ENCODE measurements around the gene ZFYVE28. TPM values are rescaled to one million over a fixed set of nuclear protein-coding genes. Genes with fewer than 3 reads are reported as not detected.

The ZFYVE28 gene
- total RNA-seq, 1 donor from 2014 or later = 3.3 TPM

DNA sequence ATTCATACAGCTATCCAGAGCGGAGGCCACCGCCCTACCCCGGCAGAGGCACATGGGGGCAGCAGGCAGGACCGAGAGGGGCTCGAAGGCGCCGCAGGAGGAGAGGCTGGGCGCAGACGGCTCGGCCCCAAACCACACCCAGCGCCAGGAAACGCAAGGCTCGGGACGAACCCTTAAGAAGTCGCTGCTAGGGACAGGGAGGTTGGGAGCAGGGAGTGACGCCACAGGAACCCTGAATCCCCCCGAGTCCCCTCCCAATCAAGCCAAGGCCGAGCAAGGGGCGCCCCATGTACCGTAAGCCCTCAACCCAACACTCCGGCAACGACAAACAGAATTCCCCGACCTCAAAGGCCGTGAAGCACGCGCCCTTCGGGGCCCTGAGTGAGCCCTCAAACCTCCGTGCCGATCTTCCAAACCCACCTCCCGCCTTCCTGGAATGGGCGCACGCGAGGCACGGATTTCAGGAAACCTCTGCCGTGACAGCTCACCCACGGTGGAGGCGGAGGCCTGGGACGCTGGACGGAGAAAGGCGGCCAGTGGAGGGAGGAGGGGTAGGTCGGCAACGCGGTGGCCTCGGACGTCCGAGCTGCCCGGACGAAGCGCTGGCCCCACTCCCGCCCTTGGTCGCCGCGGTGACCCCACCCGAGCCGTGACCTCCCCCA is 1.8 kb downstream of the ZFYVE28 start:
- no peaks in the 10 kb centered on the region for H3K36me3 Mint-ChIP-seq (ENCODE audit: insufficient read depth)
- H3K27me3 Mint-ChIP-seq = peaks cover 83% of the 10 kb centered on the region
- H3K4me1 Mint-ChIP-seq (ENCODE audit: low read depth) = peaks cover 21% of the 10 kb centered on the region
- TF ChIP-seq CTCF (IDR thresholded peaks at IDR 0.05; ENCODE audit: unreplicated experiment) = no peak
- DNase-seq (ENCODE audit: low spot score, unreplicated experiment) = no peak
- no peaks in the 10 kb centered on the region for H3K9me3 Mint-ChIP-seq (ENCODE audit: low read depth)
- peak overlapping the region; percentile 11 for H3K4me3 Mint-ChIP-seq (ENCODE audit: low read depth)
- H3K27ac Mint-ChIP-seq = no peak overlapping the region

DNA sequence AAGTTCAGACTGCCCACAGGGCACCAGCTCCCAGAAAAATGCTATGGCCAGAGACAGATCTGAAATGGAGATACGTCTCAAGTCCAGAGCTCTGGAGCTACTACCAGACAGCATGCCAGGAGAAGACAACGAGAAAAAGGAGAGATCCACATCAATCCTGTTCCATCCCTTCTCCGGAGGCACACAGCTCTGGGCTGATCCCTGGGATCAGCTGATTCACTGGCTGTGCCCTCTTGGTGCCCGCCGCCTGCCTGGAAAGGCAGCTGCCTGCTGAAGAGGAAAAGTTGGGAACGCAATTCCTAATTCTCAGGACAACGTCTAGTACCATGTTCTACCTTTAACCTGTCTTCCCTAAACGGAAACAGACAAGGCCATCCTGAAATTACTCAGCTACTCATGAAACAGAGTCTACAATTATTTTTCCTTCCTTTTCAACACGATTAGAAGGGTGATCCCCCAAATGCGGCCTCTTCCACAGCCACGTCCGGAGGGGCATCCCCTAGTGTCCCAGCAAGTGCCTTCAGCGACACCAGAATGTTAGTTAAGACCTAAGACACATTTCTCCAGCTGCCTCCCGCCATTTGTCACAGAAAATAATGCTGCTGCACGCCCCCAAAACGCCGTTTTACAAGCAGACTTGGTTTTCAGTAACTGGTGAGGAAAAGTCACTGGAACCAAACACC is 2.4 kb downstream of the ZFYVE28 start:
- no peak for TF ChIP-seq CTCF (IDR thresholded peaks at IDR 0.05; ENCODE audit: unreplicated experiment)
- no peak overlapping the region for H3K4me3 Mint-ChIP-seq (ENCODE audit: low read depth)
- no peak for DNase-seq (ENCODE audit: low spot score, unreplicated experiment)

DNA sequence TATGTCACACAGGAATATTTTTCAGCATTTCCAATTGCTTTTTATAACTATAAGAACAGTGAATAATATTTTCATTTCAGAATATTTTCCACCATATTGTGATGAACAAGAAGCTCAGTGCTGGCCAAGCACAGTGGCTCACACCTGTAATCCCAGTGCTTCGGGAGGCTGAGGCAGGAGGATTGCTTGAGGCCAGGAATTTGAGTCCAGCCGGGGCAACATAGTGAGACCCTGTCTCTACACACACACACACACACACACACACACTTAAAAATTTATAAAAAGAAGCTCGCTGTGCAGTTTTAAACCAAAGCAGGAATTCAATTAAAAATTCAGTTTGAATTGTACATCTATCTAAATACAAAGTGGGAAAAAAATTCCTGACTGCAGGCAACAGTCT is 3.2 kb downstream of the ZFYVE28 start:
- H3K4me3 Mint-ChIP-seq (ENCODE audit: low read depth) = no peak overlapping the region
- TF ChIP-seq CTCF (IDR thresholded peaks at IDR 0.05; ENCODE audit: unreplicated experiment) = no peak
- H3K36me3 Mint-ChIP-seq (ENCODE audit: insufficient read depth) = no peaks in the 10 kb centered on the region
- peaks cover 21% of the 10 kb centered on the region for H3K4me1 Mint-ChIP-seq (ENCODE audit: low read depth)
- H3K9me3 Mint-ChIP-seq (ENCODE audit: low read depth) = no peaks in the 10 kb centered on the region
- peaks cover 82% of the 10 kb centered on the region for H3K27me3 Mint-ChIP-seq
- no peak overlapping the region for H3K27ac Mint-ChIP-seq
- DNase-seq (ENCODE audit: low spot score, unreplicated experiment) = no peak

More for the DNA sequence above, 2.4 kb downstream of the ZFYVE28 start:
- Mint-ChIP-seq H3K36me3 (ENCODE audit: insufficient read depth) (no peaks in the 10 kb centered on the region), H3K4me1 (ENCODE audit: low read depth) (peaks cover 21% of the 10 kb centered on the region), H3K9me3 (ENCODE audit: low read depth) (no peaks in the 10 kb centered on the region), H3K27me3 (peaks cover 84% of the 10 kb centered on the region), H3K27ac (no peak overlapping the region)

- no peaks in the 10 kb centered on the region for H3K9me3 Mint-ChIP-seq (ENCODE audit: low read depth)
- no peak overlapping the region for H3K27ac Mint-ChIP-seq
- peaks cover 9% of the 10 kb centered on the region for H3K4me1 Mint-ChIP-seq (ENCODE audit: low read depth)
- DNase-seq (ENCODE audit: low spot score, unreplicated experiment) = no peak
- H3K4me3 Mint-ChIP-seq (ENCODE audit: low read depth) = no peak overlapping the region
- no peak for TF ChIP-seq CTCF (IDR thresholded peaks at IDR 0.05; ENCODE audit: unreplicated experiment)
- H3K27me3 Mint-ChIP-seq = peaks cover 73% of the 10 kb centered on the region
- H3K36me3 Mint-ChIP-seq (ENCODE audit: insufficient read depth) = no peaks in the 10 kb centered on the region
These were observed 4.4 kb downstream of the ZFYVE28 start for GRCh38 chr4:2413821-2414610.
